ENCODE data around the gene PTGR3.
"Not testable (repeated sequence)": the region's sequence is repeated elsewhere in the genome, so short reads cannot be mapped to it uniquely, and the experiment has no call there.

Gene PTGR3

DNA sequence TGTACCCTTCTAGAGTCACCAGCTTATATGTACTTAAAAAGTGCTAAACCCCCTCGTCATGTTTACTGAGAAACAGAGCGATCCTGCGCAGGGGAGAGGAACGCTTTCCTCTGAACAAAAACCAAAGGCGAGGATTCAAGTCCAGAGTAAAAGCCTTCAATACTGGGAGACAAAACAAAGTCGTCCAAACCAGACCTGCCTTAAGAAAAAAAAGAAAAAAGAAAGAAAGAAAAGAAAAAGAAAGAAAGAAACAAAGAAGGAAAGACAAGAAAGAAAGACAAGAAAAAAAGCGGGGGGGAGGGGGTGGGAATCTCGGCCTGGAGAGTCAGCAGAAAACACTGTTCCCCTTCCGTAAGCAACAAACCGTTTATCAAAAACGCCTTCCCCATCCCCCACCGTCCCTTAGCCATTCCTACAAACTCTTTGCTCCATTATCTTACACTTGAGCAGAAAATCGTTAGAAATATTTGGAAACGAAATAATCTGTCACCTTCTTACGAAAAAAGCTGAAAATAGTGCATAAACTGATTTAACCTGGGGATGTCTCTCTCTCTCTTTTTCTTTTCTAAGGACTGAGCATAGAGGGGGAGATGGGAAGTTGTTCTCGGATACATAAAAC is 3.3 kb downstream of the PTGR3 start:
- Histone ChIP-seq H3K9ac (ENCODE audit: low read depth, low read length) (peak overlapping the region; percentile 58; the same call in 1 of the 2 replicates), H3K9me3 (ENCODE audit: control insufficient read depth, insufficient read depth, low read length) (no peaks in the 10 kb centered on the region), H3K4me1 (ENCODE audit: insufficient read depth, low read length) (peaks cover 9% of the 10 kb centered on the region), H3K36me3 (ENCODE audit: insufficient read depth, low read length) (no peaks in the 10 kb centered on the region)

DNA sequence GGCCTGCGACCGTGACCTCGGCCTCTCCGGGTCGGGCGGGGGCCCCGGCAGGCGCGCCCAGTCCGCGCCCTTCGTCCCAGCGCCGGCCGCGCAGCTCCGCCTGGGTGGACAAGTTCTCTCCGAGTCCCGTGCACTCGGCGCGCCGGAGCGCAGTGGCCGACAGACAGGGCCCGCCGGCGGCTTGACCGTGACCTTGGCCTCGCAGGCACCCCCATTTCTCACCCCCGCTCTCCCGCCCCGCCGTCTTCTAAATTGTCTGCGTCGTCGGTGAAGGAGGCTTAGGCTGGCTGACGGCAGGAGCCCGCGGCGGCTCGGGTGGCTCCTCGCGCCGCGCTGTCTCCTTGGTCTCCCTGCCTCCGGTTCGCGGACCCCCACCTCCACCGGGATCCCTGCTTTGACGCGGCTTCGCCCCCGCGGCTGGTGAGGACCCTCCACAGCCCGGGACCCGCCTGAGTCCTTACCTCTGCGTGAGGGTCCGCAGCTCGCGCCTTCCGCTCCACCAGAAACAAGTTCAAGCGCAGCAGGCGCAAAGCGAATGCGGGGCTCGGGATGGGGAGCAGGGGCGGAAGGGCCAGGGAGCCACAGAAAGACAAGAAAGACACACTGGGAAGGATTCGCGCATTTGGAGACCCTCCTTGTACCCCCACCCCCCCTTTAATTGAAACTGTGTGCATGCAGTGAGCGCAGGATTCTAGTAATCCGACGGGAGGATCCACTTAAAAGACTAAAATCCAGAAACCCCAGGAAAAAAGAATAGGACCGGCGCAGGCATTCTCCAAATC is 4.0 kb downstream of the PTGR3 start:
- peaks cover 9% of the 10 kb centered on the region for H3K4me1 ChIP-seq (ENCODE audit: insufficient read depth, low read length)
- no peaks in the 10 kb centered on the region for H3K36me3 ChIP-seq (ENCODE audit: insufficient read depth, low read length)
- H3K9me3 ChIP-seq (ENCODE audit: control insufficient read depth, insufficient read depth, low read length), result no peaks in the 10 kb centered on the region
- H3K9ac ChIP-seq (ENCODE audit: low read depth, low read length), result peak overlapping the region; percentile 58; the same call in 1 of the 2 replicates

DNA sequence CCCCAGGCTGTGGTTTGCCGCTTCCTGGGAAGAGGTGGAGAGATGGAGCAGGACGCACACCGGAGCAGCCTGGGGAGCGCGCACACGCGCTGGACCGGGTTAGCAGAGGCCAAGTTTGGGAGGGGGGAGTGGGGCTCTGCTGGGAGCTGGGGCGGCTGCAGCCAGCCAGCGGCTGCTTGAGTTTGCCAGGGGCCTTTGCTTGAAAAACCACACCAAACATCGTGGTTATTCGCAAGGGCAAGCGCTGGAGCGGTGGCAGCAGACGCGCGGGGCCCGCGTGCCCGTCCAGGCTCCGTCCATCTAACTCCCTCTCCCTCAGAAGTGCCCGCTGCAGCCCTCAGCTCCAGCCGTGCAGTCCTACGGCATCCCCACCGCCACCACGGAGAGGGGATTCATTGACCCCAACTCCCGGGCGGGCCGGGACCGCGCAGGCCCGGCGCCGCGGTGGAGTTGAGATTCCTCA is 4.6 kb downstream of the PTGR3 start:
- Histone ChIP-seq H3K9ac (ENCODE audit: low read depth, low read length) (peak overlapping the region; percentile 58; the same call in 1 of the 2 replicates), H3K9me3 (ENCODE audit: control insufficient read depth, insufficient read depth, low read length) (no peaks in the 10 kb centered on the region), H3K4me1 (ENCODE audit: insufficient read depth, low read length) (peaks cover 9% of the 10 kb centered on the region)

DNA sequence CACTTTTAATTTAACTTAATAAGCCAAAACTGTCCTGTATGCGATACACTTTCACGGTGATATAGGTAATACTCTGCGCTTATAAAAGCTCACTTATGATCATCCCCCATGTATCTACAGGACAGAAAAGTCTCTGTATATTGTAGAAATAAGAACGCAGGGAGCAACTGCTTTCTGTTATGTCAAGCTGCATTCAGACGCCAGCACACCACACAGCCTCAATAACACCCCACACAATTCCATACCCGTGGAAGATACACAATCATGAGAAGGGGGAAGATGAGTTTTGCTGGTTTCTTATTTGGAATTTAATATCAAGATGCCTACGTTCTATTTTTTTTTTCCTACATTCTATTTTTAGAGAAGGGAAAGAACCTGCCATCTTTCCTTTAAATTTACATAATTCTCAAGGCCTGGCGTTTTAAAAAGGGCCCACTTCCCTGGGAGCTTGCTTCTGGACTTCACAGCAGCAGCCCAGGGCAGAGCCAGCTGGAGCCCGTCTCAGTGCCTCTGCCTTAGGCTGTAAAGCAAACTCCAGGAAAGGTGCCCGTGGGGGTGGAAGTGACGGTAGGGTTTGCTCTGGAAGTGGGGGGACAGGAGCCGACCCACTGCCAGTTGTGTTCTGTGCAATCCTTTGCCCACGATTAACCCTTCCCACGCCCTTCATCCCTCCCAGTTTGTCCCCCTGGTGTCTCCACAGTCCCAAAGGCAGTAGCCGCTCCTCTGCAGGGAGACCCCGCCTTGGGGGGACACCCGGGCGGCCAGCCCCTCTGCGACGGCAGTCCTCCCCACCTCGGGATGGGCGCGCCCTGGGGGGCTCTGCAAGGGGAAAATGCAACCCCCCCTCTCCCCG is 5.3 kb downstream of the PTGR3 start:
- H3K4me1 ChIP-seq (ENCODE audit: insufficient read depth, low read length), result peaks cover 9% of the 10 kb centered on the region
- H3K9ac ChIP-seq (ENCODE audit: low read depth, low read length), result peak overlapping the region; percentile 58; the same call in 1 of the 2 replicates
- no peaks in the 10 kb centered on the region for H3K9me3 ChIP-seq (ENCODE audit: control insufficient read depth, insufficient read depth, low read length)
- no peaks in the 10 kb centered on the region for H3K36me3 ChIP-seq (ENCODE audit: insufficient read depth, low read length)

More for the DNA sequence above, 4.6 kb downstream of the PTGR3 start:
- no peaks in the 10 kb centered on the region for H3K36me3 ChIP-seq (ENCODE audit: insufficient read depth, low read length)

DNA sequence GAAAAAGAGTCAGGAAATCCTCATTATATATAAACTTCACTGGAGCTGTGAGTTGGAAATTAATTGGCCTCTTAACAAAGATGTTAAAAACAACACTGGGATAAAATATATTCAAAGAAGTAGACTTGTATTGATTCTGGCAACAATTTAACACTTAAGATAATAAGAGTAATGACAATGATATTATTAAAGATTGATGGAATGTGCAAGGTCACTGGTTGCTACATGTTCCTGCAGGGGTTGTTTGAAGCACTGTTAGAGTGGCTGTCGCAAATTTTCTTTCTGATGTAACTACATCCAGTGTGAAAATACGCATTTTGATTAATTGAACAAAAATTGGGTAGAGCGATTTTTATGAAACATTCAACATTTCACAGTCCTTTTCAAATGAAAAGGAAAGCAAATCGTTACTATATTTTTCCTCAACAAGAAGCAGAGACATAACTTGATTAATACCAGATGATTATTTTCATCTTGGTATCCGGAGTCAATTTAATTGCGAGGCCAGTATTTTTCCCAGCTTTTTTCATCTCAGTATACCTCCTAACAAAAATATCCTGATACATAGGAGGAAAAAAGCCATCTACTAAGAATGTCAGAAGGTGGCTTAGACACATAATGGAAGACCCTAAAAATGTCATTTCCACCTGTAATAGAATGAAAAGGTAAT is 6.1 kb downstream of the PTGR3 start:
- Histone ChIP-seq H3K9me3 (ENCODE audit: control insufficient read depth, insufficient read depth, low read length) (no peaks in the 10 kb centered on the region), H3K4me1 (ENCODE audit: insufficient read depth, low read length) (peaks cover 9% of the 10 kb centered on the region), H3K36me3 (ENCODE audit: insufficient read depth, low read length) (no peaks in the 10 kb centered on the region), H3K9ac (ENCODE audit: low read depth, low read length) (no peak overlapping the region)

DNA sequence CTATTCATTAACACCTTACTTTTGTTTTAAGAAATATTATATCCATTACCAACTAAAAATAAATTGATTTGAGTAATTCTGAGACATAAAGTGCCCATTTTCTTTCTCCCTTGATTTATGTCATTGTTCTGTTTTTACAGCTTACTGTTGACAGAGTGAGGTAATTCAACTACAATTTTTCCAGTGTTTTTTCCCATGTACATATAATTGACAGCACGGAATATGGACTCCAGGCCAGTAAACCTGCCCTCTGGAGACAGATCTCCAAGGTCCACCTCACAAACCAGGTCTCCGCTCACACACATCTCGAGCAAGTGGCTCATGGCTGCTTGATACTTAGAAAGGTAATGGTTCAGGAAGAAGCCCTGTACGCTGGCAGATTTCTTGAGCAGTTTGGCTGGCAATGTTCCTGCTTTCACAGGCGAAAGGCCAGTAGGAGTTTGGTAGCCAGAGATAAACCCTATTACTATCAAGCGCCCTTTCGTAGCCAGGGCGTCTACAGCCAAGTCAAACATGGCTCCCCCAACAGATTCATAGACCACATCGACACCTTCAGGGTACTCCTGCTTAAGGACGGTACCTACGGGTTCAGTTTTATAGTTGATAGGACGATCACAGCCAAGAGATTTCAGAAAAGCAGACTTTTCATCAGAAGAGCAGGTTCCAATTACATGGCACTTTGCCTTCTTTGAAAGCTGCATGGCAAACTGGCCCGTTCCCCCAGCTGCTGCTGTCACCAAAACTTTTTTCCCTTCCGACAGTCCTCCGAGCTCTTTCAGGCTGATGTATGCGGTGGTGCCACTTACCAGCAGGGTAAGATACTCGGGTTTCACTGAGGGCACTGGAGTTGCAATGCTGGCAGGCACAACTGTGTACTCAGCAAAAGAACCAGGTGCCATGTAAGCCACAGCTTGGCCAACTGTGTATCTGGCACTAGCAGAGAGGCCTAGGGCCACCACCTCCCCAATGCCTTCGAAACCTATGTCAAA is 7.4 kb downstream of the PTGR3 start:
- H3K36me3 ChIP-seq (ENCODE audit: insufficient read depth, low read length), result no peaks in the 10 kb centered on the region
- H3K9ac ChIP-seq (ENCODE audit: low read depth, low read length), result no peak overlapping the region
- H3K4me1 ChIP-seq (ENCODE audit: insufficient read depth, low read length), result peaks cover 6% of the 10 kb centered on the region
- no peaks in the 10 kb centered on the region for H3K9me3 ChIP-seq (ENCODE audit: control insufficient read depth, insufficient read depth, low read length)

DNA sequence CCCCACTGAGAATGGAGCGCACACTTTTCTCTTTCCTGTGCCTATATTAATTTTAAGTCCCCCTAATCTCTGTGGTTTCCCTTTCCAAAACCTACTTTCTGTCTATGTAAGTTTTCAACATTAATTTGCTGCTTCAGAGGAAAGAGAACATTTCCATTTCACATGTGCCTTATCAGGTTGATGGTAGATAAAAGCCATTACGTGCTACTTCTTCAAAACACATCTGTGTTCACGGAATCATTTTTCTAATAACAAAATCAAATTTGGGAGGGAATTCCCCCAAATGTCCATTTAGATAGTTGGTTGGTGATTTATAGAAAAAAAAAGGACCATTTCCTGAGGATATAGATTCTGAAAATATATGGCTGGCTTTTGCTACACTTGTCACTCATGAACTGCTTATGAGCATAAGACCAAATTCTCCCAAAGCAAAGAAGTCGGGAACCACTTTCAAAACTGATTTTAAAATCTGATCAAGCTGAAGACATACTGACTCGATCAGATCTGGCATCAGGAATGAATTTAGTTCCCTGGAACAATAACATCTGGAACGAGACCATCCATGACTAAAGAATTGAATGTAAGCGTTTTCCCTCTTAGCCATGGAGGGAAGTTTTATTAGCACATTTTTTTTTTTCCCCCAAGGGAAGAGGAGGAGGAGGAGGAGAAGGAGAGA is 8.2 kb downstream of the PTGR3 start:
- H3K9me3 ChIP-seq (ENCODE audit: control insufficient read depth, insufficient read depth, low read length), result no peaks in the 10 kb centered on the region
- no peak overlapping the region for H3K9ac ChIP-seq (ENCODE audit: low read depth, low read length)
- peaks cover under 1% of the 10 kb centered on the region; the same call in 1 of the 2 replicates for H3K4me1 ChIP-seq (ENCODE audit: insufficient read depth, low read length)
- no peaks in the 10 kb centered on the region for H3K36me3 ChIP-seq (ENCODE audit: insufficient read depth, low read length)

DNA sequence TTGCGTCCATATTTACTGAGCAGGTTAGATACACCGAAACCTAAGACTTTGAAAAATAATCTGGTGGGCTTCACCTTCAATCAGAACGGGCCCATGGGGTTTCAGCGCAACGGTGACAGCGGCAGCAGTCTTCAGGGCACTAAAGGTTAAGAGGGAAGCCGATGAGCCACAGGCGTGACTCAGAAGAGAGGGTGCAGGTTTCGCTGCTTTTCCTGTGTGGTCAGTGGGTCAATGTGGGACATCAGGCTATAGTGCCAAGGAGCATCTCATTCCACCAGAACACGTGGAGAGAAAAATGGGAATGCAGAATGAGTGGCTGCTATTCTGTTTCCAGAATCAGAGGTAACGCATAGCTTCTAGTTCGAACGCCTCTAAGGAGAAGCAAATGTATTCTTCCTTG is 8.9 kb downstream of the PTGR3 start:
- no peaks in the 10 kb centered on the region for H3K4me1 ChIP-seq (ENCODE audit: insufficient read depth, low read length)

DNA sequence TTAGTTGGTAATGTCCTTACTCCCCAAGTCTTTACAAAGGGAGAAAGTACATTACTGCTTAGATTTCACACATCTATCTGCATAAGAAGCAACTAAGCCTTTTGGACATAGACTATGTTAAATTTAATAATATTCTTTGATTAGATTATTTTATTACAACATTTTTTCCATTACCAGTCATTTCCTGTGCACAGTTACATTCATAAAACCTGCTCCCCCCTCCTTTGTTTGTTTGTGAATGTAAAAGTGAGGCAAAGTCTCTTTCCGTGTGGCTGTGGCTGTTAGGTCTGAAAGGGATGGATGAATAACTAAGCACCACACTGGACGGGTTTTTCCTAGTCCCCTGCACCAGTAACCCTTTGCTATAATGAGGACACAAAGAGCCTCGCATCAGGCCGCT is 9.6 kb downstream of the PTGR3 start:
- no peak overlapping the region for H3K9ac ChIP-seq (ENCODE audit: low read depth, low read length)
- no peaks in the 10 kb centered on the region for H3K36me3 ChIP-seq (ENCODE audit: insufficient read depth, low read length)
- no peaks in the 10 kb centered on the region for H3K4me1 ChIP-seq (ENCODE audit: insufficient read depth, low read length)
- no peaks in the 10 kb centered on the region for H3K9me3 ChIP-seq (ENCODE audit: control insufficient read depth, insufficient read depth, low read length)

More for the DNA sequence above, 8.9 kb downstream of the PTGR3 start:
- Histone ChIP-seq H3K9ac (ENCODE audit: low read depth, low read length) (no peak overlapping the region), H3K36me3 (ENCODE audit: insufficient read depth, low read length) (no peaks in the 10 kb centered on the region), H3K9me3 (ENCODE audit: control insufficient read depth, insufficient read depth, low read length) (no peaks in the 10 kb centered on the region)

DNA sequence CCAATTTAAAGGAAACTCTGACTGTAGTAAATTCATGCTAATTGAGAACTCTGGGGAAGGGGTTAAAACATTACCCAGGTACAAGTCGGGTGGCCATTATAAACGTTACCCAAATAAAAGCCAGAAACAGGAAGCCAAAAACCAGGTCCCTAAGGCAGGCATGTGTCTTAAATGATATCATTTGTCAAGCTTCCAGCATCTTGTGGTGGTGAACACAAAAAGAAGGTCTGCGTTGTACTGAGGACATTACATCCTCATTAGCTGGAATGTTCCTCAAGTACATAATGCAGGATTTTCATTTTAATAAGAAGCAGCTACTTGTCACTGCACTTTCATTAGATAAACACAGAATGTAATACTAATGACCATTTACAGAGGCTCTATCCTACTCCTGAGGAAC is 10.9 kb downstream of the PTGR3 start:
- H3K9me3 ChIP-seq (ENCODE audit: control insufficient read depth, insufficient read depth, low read length), result no peaks in the 10 kb centered on the region
- no peaks in the 10 kb centered on the region for H3K36me3 ChIP-seq (ENCODE audit: insufficient read depth, low read length)
- no peak overlapping the region for H3K9ac ChIP-seq (ENCODE audit: low read depth, low read length)
- no peaks in the 10 kb centered on the region for H3K4me1 ChIP-seq (ENCODE audit: insufficient read depth, low read length)

DNA sequence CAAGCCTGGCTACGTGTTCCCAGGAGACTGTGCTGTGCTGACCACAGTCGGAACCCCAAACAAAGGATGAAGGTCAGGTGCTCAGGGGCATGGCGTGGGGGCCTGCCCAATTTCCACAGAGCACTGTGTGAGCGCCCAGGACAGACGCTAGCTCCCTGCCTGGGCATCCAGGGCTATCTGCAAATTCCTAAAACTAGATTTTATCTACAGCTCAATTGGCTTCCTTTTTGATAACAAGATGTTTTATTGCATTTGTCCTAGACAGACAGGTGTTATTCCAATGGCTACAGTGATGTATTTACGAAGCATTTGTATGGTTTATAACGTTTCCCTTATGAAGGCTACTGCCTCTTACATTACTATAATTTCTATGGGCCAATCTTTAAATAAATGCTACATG is 16.0 kb downstream of the PTGR3 start:
- H3K9me3 ChIP-seq (ENCODE audit: control insufficient read depth, insufficient read depth, low read length), result no peaks in the 10 kb centered on the region
- no peak overlapping the region for H3K9ac ChIP-seq (ENCODE audit: low read depth, low read length)
- no peaks in the 10 kb centered on the region for H3K36me3 ChIP-seq (ENCODE audit: insufficient read depth, low read length)
- H3K4me1 ChIP-seq (ENCODE audit: insufficient read depth, low read length), result no peaks in the 10 kb centered on the region

DNA sequence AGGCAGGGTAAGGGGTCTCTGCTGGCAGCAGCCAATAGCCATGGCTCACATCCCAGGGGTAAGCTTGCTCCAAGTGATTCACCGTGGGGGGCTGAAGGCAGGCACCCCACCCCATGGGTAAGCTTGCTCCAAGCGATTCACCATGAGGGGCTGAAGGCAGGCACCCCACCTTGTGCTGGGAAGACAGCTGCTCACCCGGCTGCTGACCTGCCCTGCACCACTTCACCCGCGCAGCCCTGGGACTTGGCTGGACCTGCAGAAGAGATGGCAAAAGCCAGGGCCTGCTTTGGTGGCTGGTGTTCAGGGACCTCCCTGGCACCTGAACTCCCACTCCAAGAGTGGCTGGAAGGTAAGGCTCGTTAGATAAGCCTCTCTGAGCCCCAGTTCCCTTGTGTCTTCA is 19.2 kb downstream of the PTGR3 start:
- H3K9ac ChIP-seq (ENCODE audit: low read depth, low read length), result no peak overlapping the region
- H3K9me3 ChIP-seq (ENCODE audit: control insufficient read depth, insufficient read depth, low read length), result no peaks in the 10 kb centered on the region
- H3K4me1 ChIP-seq (ENCODE audit: insufficient read depth, low read length), result no peaks in the 10 kb centered on the region
- no peaks in the 10 kb centered on the region for H3K36me3 ChIP-seq (ENCODE audit: insufficient read depth, low read length)

DNA sequence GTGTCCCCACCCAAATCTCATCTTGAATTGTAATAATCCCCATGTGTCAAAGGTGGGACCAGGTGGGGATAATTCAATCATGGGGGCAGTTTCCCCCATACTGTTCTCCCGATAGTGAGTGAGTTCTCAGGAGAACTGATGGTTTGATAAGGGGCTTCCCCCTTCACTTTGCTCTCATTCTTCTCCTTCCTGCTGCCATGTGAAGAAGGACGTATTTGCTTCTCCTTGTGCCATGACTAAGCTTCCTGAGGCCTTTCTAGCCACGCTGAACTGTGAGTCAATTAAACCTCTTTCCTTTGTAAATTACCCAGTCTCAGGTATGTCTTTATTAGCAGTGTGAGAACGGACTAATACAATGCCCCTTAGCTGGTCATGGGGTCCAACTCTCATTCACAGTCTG is 21.2 kb downstream of the PTGR3 start:
- H3K4me1 ChIP-seq (ENCODE audit: insufficient read depth, low read length); H3K9ac ChIP-seq (ENCODE audit: low read depth, low read length); H3K9me3 ChIP-seq (ENCODE audit: control insufficient read depth, insufficient read depth, low read length); H3K36me3 ChIP-seq (ENCODE audit: insufficient read depth, low read length): not testable (repeated sequence)

All from ES-I3 (cell line).